A549 treated with ZK216348 at 1 μM for 4 hours (cell line): ENCODE measurements around the gene OR4B1. TPM values are rescaled to one million over a fixed set of nuclear protein-coding genes. Genes with fewer than 3 reads are reported as not detected.

Source experiments
- total RNA-seq: library from RNA; stranded (reverse); fragments of 200-300 nt; extraction: Qiagen RNA extraction; gene quantifications from 5 replicates; pipeline ENCODE4 v1.2.3, GENCODE V29; 2022; ENCODE audit warnings: low read depth

The OR4B1 gene, protein sequence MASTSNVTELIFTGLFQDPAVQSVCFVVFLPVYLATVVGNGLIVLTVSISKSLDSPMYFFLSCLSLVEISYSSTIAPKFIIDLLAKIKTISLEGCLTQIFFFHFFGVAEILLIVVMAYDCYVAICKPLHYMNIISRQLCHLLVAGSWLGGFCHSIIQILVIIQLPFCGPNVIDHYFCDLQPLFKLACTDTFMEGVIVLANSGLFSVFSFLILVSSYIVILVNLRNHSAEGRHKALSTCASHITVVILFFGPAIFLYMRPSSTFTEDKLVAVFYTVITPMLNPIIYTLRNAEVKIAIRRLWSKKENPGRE
- total RNA-seq = not detected in 5 replicates

DNA sequence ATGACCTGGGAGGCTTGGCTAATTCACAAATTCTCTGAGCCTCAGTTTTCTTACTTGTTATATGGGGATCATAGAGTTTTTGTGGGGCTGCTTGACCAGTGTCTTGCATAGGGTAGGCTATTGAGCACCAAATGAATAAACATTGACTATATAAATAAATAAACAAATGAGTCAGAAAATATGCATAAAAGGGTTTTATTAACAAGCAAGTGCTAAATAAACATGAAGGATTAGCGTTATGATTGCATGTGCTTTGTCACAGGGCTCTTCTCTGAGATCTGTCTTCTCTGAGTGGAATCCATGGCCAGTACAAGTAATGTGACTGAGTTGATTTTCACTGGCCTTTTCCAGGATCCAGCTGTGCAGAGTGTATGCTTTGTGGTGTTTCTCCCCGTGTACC is at the start of gene OR4B1:
Gene OR4B1, plus strand, starts transcription at position 301 of the 400 bp plus-strand sequence. Its CDS starts 0 bp downstream, at position 301.

DNA sequence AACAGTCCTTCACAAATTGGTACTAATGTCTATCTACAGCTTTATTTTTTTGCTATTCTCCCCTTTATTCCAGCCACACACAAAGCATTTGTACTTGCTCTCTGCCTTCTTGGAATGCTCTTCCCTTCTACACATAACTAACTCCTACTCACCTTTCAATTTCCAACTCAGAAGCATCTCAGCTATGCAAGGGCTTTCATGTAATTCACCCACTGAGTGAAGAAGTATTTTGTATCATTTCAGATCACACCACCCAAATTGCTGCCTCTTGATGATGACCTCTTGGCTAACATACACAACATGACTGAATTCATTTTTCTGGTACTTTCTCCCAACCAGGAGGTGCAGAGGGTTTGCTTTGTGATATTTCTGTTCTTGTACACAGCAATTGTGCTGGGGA is 28.2 kb downstream of the OR4B1 start, which contains the start of gene OR4X2:
Gene OR4X2, plus strand, starts transcription at position 301 of the 400 bp plus-strand sequence. Its CDS starts 0 bp downstream, at position 301.

DNA sequence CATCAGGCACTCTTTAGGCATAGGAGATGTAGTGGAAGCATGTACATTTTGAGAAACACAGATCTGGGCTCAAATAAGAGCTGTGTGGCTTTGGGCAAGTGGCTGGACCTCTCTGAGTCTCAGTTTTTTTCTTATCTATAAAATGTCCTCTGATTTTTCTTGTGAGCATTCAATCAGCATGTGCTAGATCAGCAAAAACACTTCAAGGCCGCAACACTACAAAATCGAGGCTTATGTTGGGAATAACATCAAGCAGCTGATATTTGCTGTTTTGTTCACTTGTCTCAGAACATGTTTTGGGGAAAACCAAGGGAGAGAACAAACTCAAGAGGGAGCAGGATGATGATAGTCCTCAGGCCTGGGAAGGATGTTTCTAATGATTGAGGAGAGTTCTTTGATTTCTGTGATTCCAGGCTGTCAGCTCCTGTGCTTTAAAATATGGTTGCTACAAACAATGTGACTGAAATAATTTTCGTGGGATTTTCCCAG is 46.9 kb downstream of the OR4B1 start, which contains the start of gene OR4X1:
Gene OR4X1, plus strand, starts transcription at position 439 of the 489 bp plus-strand sequence. Its CDS starts 0 bp downstream, at position 439.

Other genes starting within 250 kb of the OR4B1 start
- 33.2 to 53.4 TPM (median 47.0 TPM) in 5 replicates for gene PTPRJ, start 236.3 kb upstream of the OR4B1 start, total RNA-seq
- not detected in 5 replicates for gene OR4X2, start 28.3 kb downstream of the OR4B1 start, total RNA-seq
- gene OR4X1, start 47.1 kb downstream of the OR4B1 start, total RNA-seq = not detected in 5 replicates
- not detected in 5 replicates for gene OR4S1, start 89.4 kb downstream of the OR4B1 start, total RNA-seq
- not detected in 5 replicates for gene OR4C3, start 108.1 kb downstream of the OR4B1 start, total RNA-seq
- gene OR4C5, start 149.7 kb downstream of the OR4B1 start, total RNA-seq = not detected in 5 replicates